Fibroblast of peridontal ligament (primary cell): Measurements from ENCODE around the gene RNASEL.

Experiments
- DNase-seq: peaks from one replicate; pipeline ENCODE4 v3.0.0-alpha.2; 2010; ENCODE audit errors: extremely low read depth

The RNASEL gene

GRCh38 chr1:182600036-182600713 lies 11.1 kb upstream of the RNASEL start:
- no peak for DNase-seq

DNA sequence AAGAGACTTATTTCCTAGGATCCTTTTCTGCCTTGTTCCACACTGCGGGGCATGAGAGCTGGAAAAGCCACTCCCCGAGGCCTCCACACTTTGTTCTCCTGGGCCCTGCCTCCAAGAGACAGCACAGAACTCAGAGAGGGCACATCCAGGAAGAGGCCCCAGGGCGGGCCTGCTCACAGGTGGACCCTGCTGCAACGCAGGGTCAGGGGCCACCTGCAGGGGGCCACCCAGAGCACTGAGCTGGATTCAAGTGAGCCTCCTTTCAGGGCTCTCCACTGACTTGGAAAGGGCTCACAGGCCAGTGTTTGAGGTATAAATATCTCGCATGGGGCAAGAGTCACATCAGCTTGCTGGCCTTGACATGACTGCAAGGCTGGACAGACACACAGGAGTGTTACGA lies 10.3 kb upstream of the RNASEL start:
- DNase-seq = no peak

- no peak for DNase-seq
Measured at GRCh38 chr1:182598296-182598695, 9.2 kb upstream of the RNASEL start.

- DNase-seq = no peak
Measured at GRCh38 chr1:182596934-182597333, 7.9 kb upstream of the RNASEL start.

DNA sequence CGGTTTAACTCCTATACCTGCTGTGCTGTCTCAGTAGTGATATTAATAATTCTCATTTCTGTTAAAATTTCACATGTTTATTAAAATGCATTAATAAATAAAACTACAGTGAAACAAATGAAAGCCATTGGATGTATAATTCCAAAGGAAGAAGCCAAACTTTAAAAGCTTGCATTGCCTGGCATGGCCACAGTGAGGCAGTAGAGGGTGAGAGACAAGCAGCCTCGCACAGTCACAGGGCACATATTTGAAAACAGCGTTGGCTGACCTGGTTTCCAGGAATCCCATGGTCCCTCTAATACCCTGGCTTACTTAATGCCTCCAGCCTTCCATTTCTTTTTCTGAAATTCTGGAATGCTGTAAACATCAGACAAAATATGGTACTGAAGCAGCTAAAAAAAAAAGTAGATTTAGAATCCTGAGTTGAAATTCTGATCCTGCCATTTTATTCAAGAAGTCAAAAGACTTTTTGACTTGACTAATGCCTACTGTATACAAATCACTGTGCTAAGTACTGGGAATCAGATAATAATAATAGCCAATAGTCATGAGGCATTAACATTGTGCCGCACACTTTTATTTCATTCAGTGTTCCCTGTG lies 6.7 kb upstream of the RNASEL start:
- DNase-seq = peak; percentile 68

- DNase-seq = no peak
Measured at GRCh38 chr1:182589931-182590330, 875 bp upstream of the RNASEL start.

DNA sequence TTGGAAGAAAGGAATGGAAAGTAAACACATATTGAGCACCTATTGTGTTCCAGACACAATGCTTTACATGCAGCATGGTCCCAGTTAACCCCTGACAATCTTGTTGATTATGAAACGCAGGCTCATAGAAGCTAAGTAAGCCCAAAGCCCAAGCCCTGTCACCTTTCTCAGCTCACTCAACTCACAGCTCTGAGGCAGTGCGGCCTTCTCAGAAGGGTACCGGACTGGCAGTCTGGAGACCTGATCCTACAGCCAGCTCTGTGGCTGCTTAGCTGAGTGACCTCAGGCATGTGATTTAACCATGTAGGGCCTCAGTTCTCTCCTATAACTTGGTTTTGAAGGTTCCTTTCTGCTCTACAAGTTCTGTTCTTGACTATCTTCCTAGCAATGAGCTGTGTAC lies 464 bp upstream of the RNASEL start:
- no peak for DNase-seq

DNA sequence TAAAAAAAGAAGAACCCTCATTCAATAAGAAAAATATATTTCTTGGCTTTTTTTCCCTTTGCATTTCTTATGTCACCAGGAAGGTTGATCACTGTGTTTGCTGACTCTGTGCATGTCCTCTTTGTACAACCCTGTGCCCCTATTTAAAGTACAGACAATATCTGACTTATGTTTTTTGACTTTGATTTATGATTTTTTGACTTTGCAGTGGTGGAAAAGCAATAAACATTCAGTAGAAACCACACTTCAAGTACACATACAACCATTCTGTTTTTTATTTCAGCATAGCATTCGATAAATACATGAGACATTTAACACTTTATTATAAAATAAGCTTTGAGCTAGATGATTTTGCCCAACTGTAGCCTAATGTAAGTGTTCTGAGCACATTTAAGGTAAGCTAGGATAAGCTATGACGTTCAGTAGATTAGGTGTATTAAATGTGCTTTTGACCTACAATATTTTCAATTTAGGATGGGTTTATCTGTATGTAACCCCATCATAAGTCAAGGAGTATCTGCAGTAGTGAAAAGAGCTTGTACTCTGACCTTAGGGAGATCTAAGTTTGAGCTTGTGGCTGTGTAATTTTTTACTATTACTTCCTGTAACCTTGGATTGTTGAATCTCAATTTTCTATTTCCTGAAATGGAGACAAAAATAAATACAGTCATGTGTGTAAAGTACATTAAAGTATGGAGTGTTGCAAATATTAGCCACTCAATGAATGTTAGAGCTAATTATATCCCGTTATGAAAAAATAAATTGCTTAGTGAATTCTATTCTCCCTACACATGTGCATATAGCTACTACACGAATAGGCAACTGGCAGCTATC lies 1.2 kb downstream of the RNASEL start:
- no peak for DNase-seq

- DNase-seq = no peak
Measured at GRCh38 chr1:182587093-182587492, 2.0 kb downstream of the RNASEL start.

- DNase-seq = no peak
Measured at GRCh38 chr1:182586380-182586779, 2.7 kb downstream of the RNASEL start.

GRCh38 chr1:182584746-182585145 lies 4.3 kb downstream of the RNASEL start:
- DNase-seq = no peak

DNA sequence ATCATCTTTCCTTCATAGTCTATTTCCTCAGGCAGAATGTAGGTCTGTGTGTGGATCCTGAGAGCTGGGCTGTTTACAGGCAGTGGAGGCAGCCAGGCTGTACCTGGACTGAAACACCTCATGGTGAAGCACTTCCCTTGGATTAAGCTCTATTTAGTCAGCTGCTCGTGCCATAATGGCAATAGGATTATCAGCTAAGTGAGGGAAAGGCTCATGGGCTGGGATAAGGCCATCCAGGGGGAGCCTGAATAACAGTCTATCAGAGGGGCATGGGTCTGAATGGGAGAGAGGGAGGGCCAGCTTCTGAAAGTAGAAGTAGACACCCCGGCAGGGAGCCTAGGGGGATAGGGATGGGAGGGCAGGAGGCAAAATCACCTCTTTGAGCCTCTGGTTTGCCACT lies 8.3 kb downstream of the RNASEL start:
- no peak for DNase-seq

GRCh38 chr1:182575540-182576149 lies 13.4 kb downstream of the RNASEL start:
- peak; percentile 63 for DNase-seq

DNA sequence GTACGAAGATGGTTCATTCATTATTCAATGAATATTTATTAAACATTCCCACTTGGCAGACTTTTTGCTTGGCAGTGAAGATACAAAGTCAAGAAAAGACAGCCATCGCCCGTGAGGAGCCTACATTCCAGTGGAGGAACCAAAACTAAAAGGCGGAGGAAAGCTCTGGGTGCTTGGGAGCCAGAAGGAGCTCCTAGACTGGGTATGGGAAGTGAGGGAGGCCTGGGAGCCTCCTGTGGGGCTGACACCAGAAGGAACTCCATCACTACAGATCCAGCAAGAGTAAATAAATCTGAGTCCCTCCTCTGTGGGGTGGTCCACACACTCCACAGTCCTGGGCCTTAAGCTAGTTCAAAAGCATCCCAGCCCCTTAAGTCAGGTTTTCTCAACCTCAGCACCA lies 14.9 kb downstream of the RNASEL start:
- no peak for DNase-seq

DNA sequence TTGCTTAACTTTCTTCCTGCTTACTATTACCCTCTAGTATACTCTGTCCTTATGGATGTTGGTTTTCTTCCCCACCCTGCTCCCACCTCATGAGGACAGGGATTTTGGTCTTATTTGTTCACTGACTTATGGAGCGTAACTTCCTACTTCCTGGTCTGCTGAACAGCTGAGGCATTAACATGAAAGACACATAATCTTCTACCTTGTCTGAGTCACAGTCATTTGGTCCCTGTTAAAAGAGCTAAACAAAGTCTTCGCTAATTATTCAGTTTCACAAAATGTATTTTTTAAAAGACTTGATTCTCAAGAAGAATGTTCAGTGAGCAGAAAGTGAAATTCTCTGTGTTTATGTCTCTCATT lies 18.5 kb downstream of the RNASEL start:
- no peak for DNase-seq

DNA sequence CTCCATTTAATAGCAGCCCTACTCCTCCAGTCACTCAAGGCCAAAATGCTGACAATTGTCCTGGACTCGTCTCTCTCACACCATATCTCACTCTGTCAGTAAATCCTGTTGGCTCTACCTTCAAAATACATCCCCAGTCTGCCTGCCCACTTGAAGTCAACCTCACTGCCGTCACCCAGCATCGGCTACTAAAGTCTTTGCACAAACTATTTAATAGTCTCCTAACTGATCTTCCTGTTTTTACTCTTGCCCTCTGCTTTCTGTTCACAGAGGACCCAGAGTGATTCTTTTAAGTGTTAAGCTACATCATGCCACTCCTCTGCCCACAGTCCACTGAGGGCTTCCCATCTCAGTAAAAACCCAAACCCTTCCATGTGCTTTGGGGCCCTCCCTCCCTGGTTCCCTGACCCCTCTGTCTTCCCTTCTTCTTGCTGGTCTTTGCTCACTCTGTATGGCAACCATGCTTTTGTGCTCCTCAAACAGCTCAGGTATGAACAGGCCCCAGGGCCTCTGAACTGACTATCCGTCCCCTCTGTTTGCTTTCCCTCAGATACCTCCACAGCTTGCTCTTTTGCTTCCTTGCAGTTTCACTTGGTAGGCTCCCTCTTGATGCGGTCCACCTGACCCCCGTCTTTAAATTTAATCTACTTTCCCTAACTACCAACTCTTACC lies 19.0 kb downstream of the RNASEL start:
- DNase-seq = no peak

GRCh38 chr1:182568647-182569284 lies 20.3 kb downstream of the RNASEL start:
- no peak for DNase-seq

DNA sequence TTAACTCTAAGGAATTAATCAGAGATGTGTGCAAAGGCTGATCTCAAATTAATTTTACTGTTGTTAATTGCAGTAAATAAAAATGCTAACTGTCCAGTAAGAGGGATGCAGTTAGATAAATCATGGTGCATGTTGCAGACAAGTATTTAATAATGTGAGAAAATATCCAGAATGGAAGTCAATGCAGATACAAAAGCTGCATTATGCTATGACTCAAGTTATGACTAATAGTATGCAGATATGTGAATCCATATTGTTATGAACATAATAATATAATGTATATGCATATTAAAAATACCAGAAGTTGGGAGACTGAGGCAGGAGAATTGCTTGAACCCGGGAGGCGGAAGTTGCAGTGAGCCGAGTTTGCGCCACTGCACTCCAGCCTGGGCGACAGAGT lies 21.4 kb downstream of the RNASEL start:
- no peak for DNase-seq

DNA sequence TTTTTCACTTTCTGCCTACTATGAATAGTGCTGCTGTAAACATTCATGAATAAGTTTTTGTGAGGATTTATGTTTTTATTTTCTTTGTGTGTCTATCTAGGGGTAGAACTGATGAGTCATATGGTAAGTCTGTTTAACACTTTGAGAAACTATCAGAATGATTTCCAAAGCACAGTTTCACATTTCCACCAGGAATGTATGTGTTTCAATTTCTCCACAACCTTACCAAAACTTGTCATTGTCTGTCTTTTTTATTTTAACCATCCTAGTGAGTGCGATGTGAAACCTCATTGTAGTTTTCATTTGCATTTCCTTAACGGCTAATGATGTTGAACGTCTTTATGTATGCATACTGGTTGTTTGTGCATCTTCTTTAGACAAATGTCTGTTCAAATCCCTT lies 23.5 kb downstream of the RNASEL start:
- no peak for DNase-seq

GRCh38 chr1:182564406-182565004 lies 24.6 kb downstream of the RNASEL start:
- no peak for DNase-seq

- no peak for DNase-seq
Measured at GRCh38 chr1:182563095-182563494, 26.0 kb downstream of the RNASEL start.
